ENCODE data around the gene CEND1. TPM values are rescaled to one million over a fixed set of nuclear protein-coding genes. Genes with fewer than 3 reads are reported as not detected.
A peak's percentile ranks its signal among the peaks of the same experiment; 100 is the strongest.

Gene CEND1
- total RNA-seq, 1 experiment from 2014 or later = 2.7 TPM

- TF ChIP-seq PREB (CRISPR knock-in tag; IDR thresholded peaks at IDR 0.05; ENCODE audit: borderline replicate concordance) (no peak), USF1 (CRISPR knock-in tag; IDR thresholded peaks at IDR 0.05) (no peak), GRHL2 (CRISPR knock-in tag; IDR thresholded peaks at IDR 0.05; ENCODE audit: insufficient replicate concordance, severe bottlenecking) (no peak), ATF3 (CRISPR knock-in tag; conservative IDR thresholded peaks at IDR 0.05) (no peak), ZSCAN18 (CRISPR knock-in tag; IDR thresholded peaks at IDR 0.05) (no peak), ATF2 (CRISPR knock-in tag; IDR thresholded peaks at IDR 0.05; ENCODE audit: borderline replicate concordance, low read depth) (no peak), ZNF512 (CRISPR knock-in tag; IDR thresholded peaks at IDR 0.05; ENCODE audit: borderline replicate concordance) (no peak), USF2 (CRISPR knock-in tag; IDR thresholded peaks at IDR 0.05) (no peak), TEAD1 (CRISPR knock-in tag; IDR thresholded peaks at IDR 0.05) (0 out of 2 replicates have a peak, but pooled peaks have one; percentile 52), KAT7 (CRISPR knock-in tag; IDR thresholded peaks at IDR 0.05; ENCODE audit: borderline replicate concordance) (no peak), PRDM15 (CRISPR knock-in tag; IDR thresholded peaks at IDR 0.05) (no peak), MAX (CRISPR knock-in tag; IDR thresholded peaks at IDR 0.05) (0 out of 2 replicates have a peak, but pooled peaks have one; percentile 14), ZNF416 (CRISPR knock-in tag; IDR thresholded peaks at IDR 0.05) (peak; percentile 65), MYBL2 (CRISPR knock-in tag; IDR thresholded peaks at IDR 0.05) (no peak), HMGA2 (CRISPR knock-in tag; IDR thresholded peaks at IDR 0.05) (0 out of 2 replicates have a peak, but pooled peaks have one; percentile 6), ARID4B (CRISPR knock-in tag; IDR thresholded peaks at IDR 0.05; ENCODE audit: borderline replicate concordance) (no peak), STAT6 (CRISPR knock-in tag; conservative IDR thresholded peaks at IDR 0.05; ENCODE audit: low read depth) (no peak)
These were observed 24.7 kb downstream of the CEND1 start (continued) for GRCh38 chr11:765025-765801.

Data from WTC11 (cell line).